OCI-LY7 (cell line): Measurements from ENCODE around the gene LRIG3. TPM values are rescaled to one million over a fixed set of nuclear protein-coding genes. Genes with fewer than 3 reads are reported as not detected.

Experiments
- BruUV-seq: library from RNA; stranded (reverse); fragments of 400-500 nt; replicated peaks from 2 replicates; lab custom pipeline; 2021; lab: Mats Ljungman, UMichigan
- CTCF ChIA-PET: fragments of 300-600 bp; sonication (Branson Sonifier 250); formaldehyde crosslinking; loops from one replicate; lab custom pipeline; 2022; ENCODE audit warnings: antibody characterized with exemption; ENCODE audit not compliant: unreplicated experiment; lab: Charles Lee
- POLR2A ChIA-PET: fragments of 300-600 bp; sonication (Branson Sonifier 250); formaldehyde crosslinking; loops from one replicate; lab custom pipeline; 2022; ENCODE audit warnings: antibody characterized with exemption; lab: Charles Lee
- DNase-seq: peaks from one replicate; pipeline ENCODE4 v3.0.0-alpha.2; 2015; ENCODE audit warnings: low spot score
- H2AFZ ChIP-seq: fragments of 200-600 bp; sonication (generic), shearing (Covaris generic); 2 replicates; pipeline ENCODE4 v1.6.1; 2014; ENCODE audit warnings: mild to moderate bottlenecking, antibody characterized with exemption, low read length, moderate library complexity
- H3K27ac ChIP-seq: fragments of 200-600 bp; sonication (generic); 2 replicates; pipeline ENCODE4 v1.5.1; 2014; ENCODE audit warnings: mixed run types, low read depth, mild to moderate bottlenecking, moderate library complexity, low read length, inconsistent platforms; ENCODE audit not compliant: poor library complexity, severe bottlenecking
- H3K36me3 ChIP-seq: fragments of 200-600 bp; sonication (generic); 2 replicates; pipeline ENCODE4 v1.6.1; 2014; ENCODE audit warnings: mild to moderate bottlenecking, antibody characterized with exemption, low read length, moderate library complexity, mixed read lengths; ENCODE audit not compliant: insufficient read depth
- H3K4me1 ChIP-seq: fragments of 200-600 bp; sonication (generic); 2 replicates; pipeline ENCODE4 v1.5.1; 2014; ENCODE audit warnings: mild to moderate bottlenecking, low read length; ENCODE audit not compliant: insufficient read depth, poor library complexity, severe bottlenecking
- H3K4me2 ChIP-seq: fragments of 200-600 bp; sonication (generic); 2 replicates; pipeline ENCODE4 v1.6.1; 2014; ENCODE audit warnings: mild to moderate bottlenecking, low read length
- H3K4me3 ChIP-seq: fragments of 200-600 bp; sonication (generic); 2 replicates; pipeline ENCODE4 v1.5.1; 2014; ENCODE audit warnings: mild to moderate bottlenecking, low read depth, low read length; ENCODE audit not compliant: poor library complexity, severe bottlenecking
- H3K79me2 ChIP-seq: fragments of 200-600 bp; sonication (generic); 2 replicates; pipeline ENCODE4 v1.6.1; 2016; ENCODE audit warnings: low read depth, mild to moderate bottlenecking, low read length, moderate library complexity, mixed read lengths; ENCODE audit not compliant: insufficient read depth
- H3K9me2 ChIP-seq: fragments of 200-600 bp; sonication (generic); 2 replicates; pipeline ENCODE4 v1.6.1; 2016; ENCODE audit warnings: mild to moderate bottlenecking, low read length, mixed read lengths; ENCODE audit not compliant: insufficient read depth
- H3K9me3 ChIP-seq: fragments of 200-600 bp; sonication (generic); 2 replicates; pipeline ENCODE4 v1.6.1; 2014; ENCODE audit warnings: mild to moderate bottlenecking, mixed run types, low read length, mixed read lengths
- H4K20me1 ChIP-seq: fragments of 200-600 bp; sonication (generic); 2 replicates; pipeline ENCODE4 v1.6.1; 2014; ENCODE audit warnings: mild to moderate bottlenecking, antibody characterized with exemption, low read length, moderate library complexity, mixed read lengths; ENCODE audit not compliant: insufficient read depth
- CTCF ChIP-seq: fragments of 200-600 bp; sonication (generic); conservative IDR thresholded peaks from 2 replicates; pipeline ENCODE4 v1.5.1; 2014; ENCODE audit warnings: mild to moderate bottlenecking, antibody characterized with exemption, low read length, moderate library complexity, mixed read lengths
- EZH2phosphoT487 ChIP-seq: fragments of 200-600 bp; sonication (generic); IDR thresholded peaks from 2 replicates; pipeline ENCODE4 v1.6.1; 2018; ENCODE audit warnings: low read depth, borderline replicate concordance, mild to moderate bottlenecking, mixed run types, antibody characterized with exemption, low read length, moderate library complexity, mixed read lengths
- intact Hi-C: fragments of 100-400 bp; cut with micrococcal nuclease; formaldehyde crosslinking; loops from one replicate; pipeline ENCODE4 v1.10.0; 2022; ENCODE audit not compliant: unreplicated experiment
- total RNA-seq, 2 experiments: library from RNA; depleted of rRNA in 1 of 2; stranded (reverse); fragments of >200 nt in 1 of 2; shearing (Covaris generic) in 1 of 2; gene quantifications; 2 replicates each; pipeline ENCODE4 v1.2.3, GENCODE V29; 2014 to 2022

Gene LRIG3
- total RNA-seq, 2 experiments from 2014 or later: not detected

- no peaks in the 10 kb centered on the region for H3K4me1 ChIP-seq
- no peak overlapping the region for H3K4me3 ChIP-seq
- H3K36me3 ChIP-seq: no peaks in the 10 kb centered on the region
- H3K4me2 ChIP-seq: no peak overlapping the region
- ChIA-PET POLR2A (no interaction called here), CTCF (no interaction called here)
- no peak overlapping the region for H2AFZ ChIP-seq
- no peaks in the 10 kb centered on the region for H3K79me2 ChIP-seq
- TF ChIP-seq CTCF (no peak), EZH2phosphoT487 (no peak)
- H3K27ac ChIP-seq: no peak overlapping the region
- no TSS peak for BruUV-seq
- no peaks in the 10 kb centered on the region for H3K9me3 ChIP-seq
- intact Hi-C loops: no loop called here
- no peak for DNase-seq
- H4K20me1 ChIP-seq: no peaks in the 10 kb centered on the region
- H3K9me2 ChIP-seq: no peaks in the 10 kb centered on the region
Observed at GRCh38 chr12:58927120-58927519, 6.8 kb upstream of the LRIG3 start.

- Histone ChIP-seq H4K20me1 (no peaks in the 10 kb centered on the region), H2AFZ (no peak overlapping the region), H3K79me2 (no peaks in the 10 kb centered on the region), H3K9me3 (no peaks in the 10 kb centered on the region), H3K27ac (no peak overlapping the region), H3K4me1 (no peaks in the 10 kb centered on the region), H3K9me2 (no peaks in the 10 kb centered on the region), H3K4me2 (no peak overlapping the region), H3K36me3 (no peaks in the 10 kb centered on the region), H3K4me3 (no peak overlapping the region)
- ChIA-PET POLR2A (no interaction called here), CTCF (no interaction called here)
- BruUV-seq: no TSS peak
- intact Hi-C loops: no loop called here
- TF ChIP-seq EZH2phosphoT487 (no peak), CTCF (no peak)
- DNase-seq: no peak
Observed at GRCh38 chr12:58926586-58926985, 6.3 kb upstream of the LRIG3 start.

- intact Hi-C loops: no loop called here
- TF ChIP-seq EZH2phosphoT487: no peak
- TF ChIP-seq CTCF: no peak
- no TSS peak for BruUV-seq
- H3K4me1 ChIP-seq: no peaks in the 10 kb centered on the region
- no peaks in the 10 kb centered on the region for H3K9me2 ChIP-seq
- no peak for DNase-seq
- H3K36me3 ChIP-seq: no peaks in the 10 kb centered on the region
- H2AFZ ChIP-seq: no peak overlapping the region
- CTCF ChIA-PET: no interaction called here
- no peaks in the 10 kb centered on the region for H3K9me3 ChIP-seq
- POLR2A ChIA-PET: no interaction called here
- no peaks in the 10 kb centered on the region for H4K20me1 ChIP-seq
- H3K4me3 ChIP-seq: no peak overlapping the region
- H3K4me2 ChIP-seq: no peak overlapping the region
- no peak overlapping the region for H3K27ac ChIP-seq
- H3K79me2 ChIP-seq: no peaks in the 10 kb centered on the region
Observed at GRCh38 chr12:58925751-58926150, 5.4 kb upstream of the LRIG3 start.
